ENCODE results near the gene MYLK2.
"Not testable (repeated sequence)": the region's sequence is repeated elsewhere in the genome, so short reads cannot be mapped to it uniquely, and the experiment has no call there.

The MYLK2 gene

DNA sequence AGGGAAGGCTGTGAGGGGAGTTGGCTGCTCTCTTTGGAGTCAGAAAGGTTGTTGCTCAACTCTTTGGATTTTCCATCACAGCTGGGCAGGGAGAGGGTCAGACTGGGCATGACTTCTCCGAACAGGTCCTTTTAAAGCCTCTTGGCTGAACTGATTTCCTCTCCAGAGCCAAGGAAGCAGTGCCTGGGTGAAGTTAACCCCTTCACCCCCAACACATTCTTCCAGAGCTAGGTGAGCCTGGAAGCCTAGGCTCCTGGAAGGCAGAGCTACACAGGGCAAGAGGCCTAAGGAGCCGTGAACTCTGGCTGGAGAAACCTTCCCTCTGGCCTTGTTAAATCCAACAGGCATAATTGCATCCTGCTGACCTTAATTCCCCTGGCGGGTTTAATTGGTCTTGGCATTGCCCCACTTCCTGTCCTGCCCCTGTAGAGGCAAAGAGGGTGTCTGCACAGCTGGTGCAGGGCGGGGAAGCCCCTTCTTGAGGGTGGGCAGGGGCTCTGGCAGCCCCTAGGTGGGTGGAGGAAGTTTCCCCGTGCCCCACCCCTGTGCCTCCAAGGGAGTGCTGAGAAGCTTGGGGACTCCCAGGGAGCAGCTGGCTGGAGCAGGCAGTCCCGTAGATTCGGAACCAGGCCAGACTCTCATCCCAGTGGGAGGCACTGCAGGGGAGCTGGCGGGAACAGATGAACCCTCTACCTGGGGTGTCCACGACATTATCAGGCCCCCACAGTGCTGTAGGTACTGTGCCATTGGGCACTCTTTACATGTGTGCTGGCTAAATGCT lies 3.6 kb upstream of the MYLK2 start:
- DNase-seq (ENCODE audit: low read depth): no peak

DNA sequence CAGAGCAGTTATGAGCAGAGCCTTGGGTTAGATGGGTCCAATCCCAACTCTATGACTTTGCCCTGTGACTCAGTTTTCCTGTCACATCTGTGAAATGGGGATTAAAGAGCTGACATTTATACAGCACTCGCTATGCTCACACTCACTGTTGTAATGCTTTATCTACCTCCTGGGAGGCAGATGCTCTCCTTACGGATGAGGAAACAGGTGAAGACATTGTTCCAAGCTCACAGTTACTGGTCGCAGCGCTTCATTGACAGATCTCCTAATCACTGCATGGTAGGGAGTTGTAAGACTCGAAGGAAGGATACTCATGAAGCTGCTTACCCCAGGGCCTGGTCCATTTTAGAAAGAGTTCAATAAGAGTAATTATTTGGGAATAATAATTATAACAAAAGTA lies 2.9 kb upstream of the MYLK2 start:
- no peak for DNase-seq (ENCODE audit: low read depth)

DNA sequence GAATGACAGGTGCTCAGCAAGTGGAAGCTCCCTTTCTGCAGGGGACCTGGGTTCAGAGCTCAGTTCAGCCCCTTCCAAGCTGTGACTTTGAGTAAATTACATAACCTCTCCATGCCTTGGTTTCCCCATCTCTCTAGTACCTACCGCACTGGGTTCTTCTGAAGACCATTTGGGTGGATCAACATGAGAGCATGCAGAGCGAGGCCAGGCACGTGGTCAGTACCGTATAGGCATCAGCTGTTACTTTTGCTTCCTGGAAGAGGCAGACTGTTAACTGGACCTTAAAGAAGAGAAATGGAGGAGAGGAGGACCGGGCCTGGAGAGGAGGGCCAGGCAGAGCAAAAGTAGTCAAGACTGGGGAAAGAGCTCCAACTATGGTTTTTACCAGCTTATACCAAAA lies 1.7 kb upstream of the MYLK2 start:
- no peak for DNase-seq (ENCODE audit: low read depth)

DNA sequence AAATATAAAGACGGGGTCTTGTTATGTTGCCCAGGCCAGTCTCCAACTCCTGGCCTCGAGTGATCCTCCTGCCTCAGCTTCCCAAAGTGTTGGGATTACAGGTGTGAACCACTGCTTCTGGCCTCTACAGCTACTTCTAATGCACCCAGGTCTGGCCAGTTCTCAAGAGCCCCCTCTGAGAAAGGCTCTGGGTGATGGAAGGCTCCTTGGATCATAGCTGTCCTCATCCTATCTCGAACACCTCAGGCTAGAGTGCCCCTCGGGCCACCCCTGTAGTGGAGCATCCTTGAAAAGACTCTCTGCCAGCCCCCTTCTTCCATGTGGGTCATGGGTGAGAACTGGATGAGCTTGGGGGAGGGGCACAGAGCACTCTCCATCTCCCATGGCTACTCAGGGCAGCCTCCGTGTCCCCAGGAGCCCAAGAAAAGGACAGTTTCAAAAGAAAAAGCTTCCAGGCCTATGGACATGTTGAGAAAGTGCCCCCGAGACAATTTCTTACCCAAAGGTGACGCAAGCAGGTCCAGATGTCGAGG lies 714 bp upstream of the MYLK2 start:
- no peak for DNase-seq (ENCODE audit: low read depth)

DNA sequence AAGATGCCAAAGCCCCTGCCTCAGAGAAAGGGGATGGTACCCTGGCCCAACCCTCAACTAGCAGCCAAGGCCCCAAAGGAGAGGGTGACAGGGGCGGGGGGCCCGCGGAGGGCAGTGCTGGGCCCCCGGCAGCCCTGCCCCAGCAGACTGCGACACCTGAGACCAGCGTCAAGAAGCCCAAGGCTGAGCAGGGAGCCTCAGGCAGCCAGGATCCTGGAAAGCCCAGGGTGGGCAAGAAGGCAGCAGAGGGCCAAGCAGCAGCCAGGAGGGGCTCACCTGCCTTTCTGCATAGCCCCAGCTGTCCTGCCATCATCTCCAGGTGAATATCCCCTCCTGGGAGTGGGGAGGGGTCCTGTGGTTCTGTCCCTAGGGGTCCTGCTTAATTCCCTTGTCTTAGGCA lies 1.1 kb downstream of the MYLK2 start:
- no peak for DNase-seq (ENCODE audit: low read depth)

DNA sequence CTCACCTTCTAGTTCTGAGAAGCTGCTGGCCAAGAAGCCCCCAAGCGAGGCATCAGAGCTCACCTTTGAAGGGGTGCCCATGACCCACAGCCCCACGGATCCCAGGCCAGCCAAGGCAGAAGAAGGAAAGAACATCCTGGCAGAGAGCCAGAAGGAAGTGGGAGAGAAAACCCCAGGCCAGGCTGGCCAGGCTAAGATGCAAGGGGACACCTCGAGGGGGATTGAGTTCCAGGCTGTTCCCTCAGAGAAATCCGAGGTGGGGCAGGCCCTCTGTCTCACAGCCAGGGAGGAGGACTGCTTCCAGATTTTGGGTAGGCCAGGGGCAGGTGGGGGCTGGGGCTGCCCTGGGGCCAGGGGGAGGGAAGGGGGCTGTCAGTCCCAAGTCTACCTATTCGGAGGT lies 2.3 kb downstream of the MYLK2 start:
- DNase-seq (ENCODE audit: low read depth): no peak

DNA sequence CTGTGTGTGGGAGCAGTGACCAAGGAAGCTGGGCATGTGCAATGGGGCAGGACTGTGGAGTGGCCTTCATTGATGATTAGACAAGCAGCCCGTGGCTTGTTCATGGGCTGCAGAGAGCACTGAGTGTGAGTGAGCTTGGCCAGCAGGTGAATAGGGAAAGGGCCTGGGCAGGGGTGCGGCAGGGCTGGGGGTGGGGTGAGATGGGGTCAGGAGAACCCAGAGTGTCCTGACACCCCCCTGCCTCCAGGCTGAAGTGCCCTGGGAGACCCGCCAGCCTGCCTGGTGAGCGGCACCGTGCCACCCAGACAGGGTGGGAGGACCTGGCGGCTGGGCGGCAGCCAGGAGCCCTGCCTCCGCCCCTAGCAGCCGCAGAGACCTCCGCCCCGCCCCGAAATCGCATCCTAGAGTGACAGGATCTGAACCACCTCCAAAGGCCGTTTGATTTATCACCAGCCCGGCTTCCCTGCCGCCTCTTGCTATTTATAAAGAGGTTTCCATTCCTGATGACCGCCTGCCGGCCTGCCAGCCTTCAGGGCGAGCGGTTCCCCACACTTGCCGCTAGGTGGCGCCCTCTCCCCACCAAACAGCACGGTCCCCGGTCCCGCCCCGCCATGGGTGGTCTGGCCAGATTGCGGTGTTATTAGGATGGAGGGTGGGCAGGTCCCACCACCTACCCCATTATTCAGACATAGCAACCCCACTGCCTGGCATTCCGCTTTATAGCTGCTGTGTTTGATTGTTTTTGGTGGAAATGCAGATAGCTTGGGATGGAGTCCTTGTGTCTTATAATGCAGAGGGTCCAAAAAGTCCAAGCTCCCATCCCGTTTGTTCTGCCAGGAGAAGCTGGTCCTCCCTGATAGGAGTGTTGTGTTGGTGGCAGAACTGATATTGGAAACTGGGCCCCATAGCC lies 3.5 kb downstream of the MYLK2 start:
- DNase-seq (ENCODE audit: low read depth): peak; percentile 35

DNA sequence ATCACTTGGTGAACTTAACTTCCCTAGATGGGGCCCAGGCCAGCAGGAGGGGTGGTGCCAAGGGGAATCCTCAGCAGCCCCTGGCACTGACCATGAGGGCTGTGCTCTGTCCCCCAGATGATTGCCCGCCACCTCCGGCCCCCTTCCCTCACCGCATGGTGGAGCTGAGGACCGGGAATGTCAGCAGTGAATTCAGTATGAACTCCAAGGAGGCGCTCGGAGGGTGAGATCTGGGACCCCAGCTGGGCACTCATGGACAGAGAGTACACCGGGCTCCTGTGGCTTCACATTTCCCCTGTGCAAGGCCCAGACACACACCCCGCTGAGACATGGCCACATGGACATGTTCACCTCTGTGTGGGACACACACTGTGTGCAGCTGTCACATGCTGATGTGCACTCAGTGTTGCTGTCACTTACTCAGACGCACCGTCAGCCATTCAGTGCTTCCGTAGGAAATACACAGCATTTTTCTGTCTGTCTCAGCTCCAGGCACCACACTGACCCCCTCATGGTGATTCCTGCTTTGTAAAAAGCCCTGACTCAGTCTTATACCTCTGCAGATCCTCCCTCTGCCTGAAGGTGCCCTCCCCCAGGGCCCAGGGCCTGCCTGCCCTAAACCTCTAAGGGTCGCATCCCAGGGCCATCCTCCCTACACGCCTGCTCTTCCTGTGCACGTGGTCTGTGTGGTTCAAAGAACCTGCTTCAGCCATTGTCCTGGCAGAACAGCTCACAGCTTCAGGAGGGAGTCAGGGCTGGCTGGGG lies 4.4 kb downstream of the MYLK2 start:
- no peak for DNase-seq (ENCODE audit: low read depth)

DNA sequence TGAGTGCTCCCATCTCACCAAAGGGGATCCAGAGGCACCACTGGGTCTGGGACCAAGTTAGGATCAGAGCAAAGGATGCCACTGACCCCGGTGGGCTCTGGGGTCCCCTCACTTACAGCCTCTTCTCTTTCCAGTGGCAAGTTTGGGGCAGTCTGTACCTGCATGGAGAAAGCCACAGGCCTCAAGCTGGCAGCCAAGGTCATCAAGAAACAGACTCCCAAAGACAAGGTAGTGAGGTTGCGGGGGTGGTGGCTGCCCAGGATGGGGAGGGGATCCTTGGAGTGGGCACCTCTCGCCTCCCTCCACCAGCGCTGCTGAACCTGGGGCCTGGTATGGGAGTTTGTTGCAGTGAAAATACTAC lies 4.9 kb downstream of the MYLK2 start:
- DNase-seq (ENCODE audit: low read depth): no peak

DNA sequence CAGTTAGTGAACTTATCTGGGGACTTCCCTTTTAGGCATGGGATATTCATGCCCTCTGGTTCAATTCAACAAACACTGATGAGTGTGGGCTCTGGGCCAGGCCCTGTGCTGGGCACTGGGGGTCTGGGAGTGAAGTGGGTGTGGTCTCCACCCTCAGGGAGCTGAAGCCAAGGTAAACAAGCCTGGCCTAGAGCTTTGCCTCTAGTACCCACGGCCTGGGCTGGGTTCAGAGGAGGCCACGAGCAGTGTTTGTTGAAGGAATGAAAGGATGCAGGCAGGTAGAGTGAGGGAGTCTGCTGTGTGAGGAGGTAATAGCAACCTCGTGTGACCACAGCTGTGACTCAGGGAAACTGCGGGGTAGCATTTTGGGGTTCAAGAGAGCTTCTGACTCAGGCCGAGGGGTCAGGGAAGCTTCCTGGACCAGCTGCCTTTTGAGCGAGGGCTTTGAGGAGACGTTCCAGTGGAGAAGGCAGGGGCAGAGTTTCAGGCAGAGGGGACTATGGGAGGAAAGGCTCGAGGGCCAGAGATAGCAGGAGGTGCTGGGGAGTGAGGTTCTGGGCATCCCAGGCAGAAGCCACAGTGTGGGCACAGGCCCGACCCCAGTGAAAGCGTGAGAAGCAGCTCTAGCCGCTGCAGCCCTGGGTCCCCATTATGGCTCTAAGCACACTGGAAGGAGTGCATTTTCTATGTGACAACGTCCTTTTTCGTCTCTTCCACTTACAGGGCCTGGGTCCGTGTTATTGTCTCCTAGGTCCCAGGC lies 5.6 kb downstream of the MYLK2 start:
- no peak for DNase-seq (ENCODE audit: low read depth)

DNA sequence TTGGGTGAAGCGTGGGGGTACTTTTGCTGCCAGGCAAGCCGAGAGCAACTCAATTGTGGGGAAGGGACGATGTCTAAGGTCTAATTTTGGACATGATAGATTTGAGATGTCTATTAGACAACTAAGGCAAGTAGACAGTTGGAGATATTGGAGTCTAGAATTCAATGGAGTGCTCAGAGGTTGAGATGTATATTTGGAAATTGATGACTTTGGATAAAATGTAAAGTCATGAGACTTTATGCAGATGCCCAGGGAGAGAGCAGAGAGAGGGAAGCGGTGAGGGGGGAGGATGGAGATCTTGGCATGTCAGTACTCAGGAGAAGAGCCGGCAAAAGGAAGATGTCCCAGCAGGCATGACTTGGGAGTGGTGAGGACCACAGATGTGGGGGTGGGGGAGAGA lies 6.9 kb downstream of the MYLK2 start:
- no peak for DNase-seq (ENCODE audit: low read depth)

DNA sequence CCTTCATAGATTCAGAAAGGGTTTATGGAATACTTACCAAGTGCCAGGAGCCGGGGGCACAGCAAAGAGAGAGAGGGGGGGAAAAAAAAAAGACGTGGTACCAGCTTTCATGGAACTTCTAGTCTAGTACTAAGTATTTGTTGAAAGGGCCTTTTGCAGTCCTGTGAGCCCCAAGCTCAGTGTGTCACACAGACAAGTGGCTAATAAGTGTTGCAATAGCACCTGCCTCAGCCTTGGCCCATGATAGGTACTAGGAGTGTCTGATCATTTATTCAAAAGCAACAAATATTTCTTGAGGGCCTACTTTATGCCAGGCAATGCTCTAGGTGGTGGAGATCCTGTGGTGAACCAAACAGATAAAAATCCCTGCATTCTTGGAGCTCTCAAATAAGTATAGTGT lies 7.9 kb downstream of the MYLK2 start:
- DNase-seq (ENCODE audit: low read depth): no peak

DNA sequence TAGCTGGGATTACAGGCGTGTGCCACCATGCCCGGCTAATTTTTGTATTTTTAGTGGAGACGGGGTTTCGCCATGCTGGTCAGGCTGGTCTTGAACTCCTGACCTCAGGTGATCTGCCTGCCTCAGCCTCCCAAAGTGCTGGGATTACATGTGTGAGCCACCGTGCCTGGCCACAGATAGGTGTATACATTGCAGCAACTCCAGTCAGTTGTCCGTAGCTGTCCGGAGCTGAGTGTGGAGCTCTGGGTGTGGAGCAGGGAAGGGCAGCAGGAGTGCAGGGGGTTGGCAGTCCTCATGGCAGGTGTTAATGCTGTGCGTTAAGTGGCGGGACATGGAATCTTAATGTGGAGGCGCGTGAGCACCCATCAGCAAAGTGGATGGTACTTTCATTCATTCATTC lies 8.9 kb downstream of the MYLK2 start:
- not testable (repeated sequence) for DNase-seq (ENCODE audit: low read depth)

DNA sequence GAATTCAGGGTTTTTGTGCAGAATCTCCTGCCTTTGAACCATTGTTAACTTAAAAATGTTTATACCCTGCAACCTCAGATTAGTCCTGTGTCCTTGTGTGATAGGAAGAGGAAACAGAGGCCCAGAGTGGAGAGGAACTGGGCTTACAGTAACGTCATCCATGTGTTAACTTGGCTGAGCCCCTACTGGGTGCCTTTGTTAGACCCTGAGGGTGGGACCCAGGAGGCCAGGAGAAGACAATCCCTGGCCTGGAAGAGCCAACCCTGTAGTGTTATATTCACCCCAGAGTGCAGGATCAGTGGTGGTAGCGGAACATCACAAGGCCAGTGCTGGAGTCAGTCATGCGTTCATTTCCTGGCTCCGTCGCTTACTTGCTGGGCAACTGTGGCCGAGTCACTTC lies 10.6 kb downstream of the MYLK2 start:
- DNase-seq (ENCODE audit: low read depth): no peak

DNA sequence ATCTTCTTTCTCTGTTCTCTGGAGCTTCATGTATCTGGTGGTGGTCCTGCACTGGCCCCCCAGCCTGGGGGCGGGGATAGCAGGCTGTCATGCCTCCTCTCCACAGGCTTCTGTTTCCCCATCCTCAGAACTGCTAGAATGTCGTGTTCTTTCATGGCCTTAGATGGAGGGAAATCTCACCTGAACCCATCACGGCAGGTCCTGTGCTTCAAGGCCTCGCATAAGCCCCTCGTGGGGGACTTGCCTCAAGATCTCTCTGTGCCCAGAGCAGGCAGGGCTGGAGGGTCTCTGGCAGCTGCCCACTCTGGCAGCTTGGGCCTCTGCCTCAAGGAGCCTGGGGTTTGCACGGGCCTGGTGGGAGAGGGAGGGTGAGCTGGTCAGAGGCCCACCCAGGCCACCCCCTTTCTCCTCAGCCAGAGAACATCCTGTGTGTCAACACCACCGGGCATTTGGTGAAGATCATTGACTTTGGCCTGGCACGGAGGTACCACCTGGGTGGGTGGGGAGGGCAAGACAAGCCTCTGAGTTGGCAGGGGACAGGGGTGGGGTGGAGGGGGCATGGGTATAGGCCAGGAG lies 11.3 kb downstream of the MYLK2 start:
- DNase-seq (ENCODE audit: low read depth): no peak

DNA sequence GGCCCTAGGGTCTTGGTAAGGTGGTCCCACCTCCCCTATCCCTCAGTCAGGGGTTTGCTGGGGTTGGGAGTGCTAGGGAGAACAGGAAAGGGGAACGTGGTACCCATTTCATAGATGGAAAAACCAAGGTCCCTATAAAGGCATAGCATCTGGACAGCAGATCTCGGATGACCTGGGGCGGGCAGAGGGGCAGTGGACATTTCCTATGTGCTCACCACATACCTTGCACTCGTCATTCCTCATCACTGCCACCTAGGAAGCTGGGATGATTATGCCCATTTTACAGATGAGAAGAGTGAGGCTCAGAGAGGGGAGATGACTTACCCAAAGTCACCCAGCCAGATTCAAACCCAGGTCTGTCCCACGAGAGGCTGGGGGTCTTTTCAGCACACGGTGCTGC lies 12.1 kb downstream of the MYLK2 start:
- DNase-seq (ENCODE audit: low read depth): no peak

DNA sequence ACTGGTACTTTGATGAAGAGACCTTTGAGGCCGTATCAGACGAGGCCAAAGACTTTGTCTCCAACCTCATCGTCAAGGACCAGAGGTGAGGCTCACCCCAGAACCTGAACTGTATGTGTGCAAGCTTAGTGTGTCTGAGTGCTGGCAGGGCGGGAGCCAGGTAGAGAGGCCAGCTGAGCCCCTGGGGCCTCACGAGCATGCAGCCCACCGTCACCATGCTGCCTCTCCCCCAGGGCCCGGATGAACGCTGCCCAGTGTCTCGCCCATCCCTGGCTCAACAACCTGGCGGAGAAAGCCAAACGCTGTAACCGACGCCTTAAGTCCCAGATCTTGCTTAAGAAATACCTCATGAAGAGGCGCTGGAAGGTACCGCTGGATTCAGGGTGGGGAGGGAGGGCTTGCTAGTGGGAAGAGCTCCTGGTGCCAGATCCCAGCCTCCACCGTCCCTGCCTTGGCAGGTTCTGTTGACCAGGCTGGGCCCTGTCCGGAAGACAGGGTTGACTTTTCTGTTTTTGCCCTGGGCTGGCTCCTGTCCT lies 12.7 kb downstream of the MYLK2 start:
- DNase-seq (ENCODE audit: low read depth): no peak

DNA sequence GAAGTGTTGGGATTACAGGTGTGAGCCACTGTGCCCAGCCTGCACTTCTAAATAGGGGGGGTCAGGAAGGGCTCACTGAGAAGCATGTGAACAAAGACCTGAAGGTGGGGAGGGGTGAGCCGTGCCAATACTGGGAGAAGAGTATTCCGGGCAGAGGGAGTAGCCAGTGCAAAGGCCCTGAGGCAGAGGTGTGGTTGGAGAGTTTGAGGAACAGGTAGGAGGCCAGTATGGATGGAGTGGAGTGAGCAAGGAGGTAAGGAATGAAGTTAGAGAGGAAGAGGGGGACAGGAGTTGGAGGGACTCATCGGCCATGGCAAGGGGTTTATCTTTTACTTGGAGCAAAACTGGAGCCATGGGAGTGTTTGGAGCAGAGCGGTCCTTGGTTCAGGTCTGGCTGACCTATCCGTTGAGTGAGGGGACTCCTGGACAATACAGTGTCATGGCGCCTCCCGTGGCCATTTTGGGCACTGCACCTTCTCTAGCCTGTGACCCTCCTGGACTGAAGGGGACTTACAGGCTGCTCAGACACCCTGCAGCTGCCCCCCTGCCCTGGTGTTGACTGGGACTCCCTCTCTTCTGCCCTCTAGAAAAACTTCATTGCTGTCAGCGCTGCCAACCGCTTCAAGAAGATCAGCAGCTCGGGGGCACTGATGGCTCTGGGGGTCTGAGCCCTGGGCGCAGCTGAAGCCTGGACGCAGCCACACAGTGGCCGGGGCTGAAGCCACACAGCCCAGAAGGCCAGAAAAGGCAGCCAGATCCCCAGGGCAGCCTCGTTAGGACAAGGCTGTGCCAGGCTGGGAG lies 14.2 kb downstream of the MYLK2 start:
- DNase-seq (ENCODE audit: low read depth): no peak

DNA sequence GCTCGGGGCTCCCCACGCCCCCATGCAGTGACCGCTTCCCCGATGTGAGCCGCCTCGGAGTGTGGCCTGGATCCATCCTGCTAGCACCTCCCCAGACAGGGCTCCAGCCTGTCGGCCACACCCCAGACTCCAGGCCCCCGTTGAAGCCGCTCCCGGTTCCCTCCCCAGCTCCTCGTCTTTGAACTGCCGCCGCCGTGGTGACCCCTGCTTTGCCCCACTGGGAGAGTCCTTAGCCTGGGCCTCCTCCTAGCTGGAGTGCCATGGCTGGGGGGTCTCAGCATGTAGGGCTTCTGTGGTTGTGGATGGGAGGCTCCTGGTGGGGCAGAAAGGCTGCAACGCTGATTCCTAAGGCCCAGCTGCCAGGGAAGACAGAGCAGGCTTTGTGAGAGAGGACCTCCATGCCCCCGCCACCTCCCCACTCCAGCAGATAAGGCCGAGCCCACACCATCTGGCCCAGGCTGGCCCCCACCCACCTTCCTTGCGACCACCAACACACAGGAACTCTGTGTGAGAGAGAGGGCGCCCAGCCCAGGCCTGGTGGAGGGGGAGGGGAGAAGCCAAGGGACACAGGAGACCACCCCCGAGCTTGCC lies 14.9 kb downstream of the MYLK2 start:
- no peak for DNase-seq (ENCODE audit: low read depth)

DNA sequence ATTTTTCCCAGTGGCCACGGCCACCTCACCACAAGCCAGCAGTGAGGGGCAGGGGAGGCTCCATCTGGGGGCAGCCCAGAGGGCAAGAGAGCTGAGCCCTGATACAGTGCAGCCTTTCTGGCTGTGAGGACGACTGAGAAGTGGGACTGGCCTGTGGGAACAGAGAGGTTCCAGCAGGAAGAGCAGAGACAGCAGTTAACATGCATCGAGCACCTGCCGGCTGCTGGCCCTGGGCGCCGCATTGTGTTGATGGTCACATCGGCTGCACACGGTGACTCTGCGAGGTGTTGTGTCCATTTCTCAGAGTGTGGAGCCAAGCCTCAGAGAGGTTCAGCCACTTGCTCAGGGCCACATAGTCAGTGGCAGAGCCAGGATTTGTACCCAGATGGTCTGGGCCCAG lies 16.4 kb downstream of the MYLK2 start:
- no peak for DNase-seq (ENCODE audit: low read depth)

Data from iris pigment epithelial cell (primary cell).